Heart right ventricle (tissue), 16 donors: ENCODE results near the gene ZNF865. TPM values are rescaled to one million over a fixed set of nuclear protein-coding genes. Genes with fewer than 3 reads are reported as not detected.

ENCODE experiments used
- ATAC-seq, 8 donors: fragments of 200-7000 bp; cut with Tn5 transposase; one replicate each; pipeline ENCODE4 v1.9.1; 2020; ENCODE audit warnings: mild to moderate bottlenecking in 8 of 8, moderate library complexity in 8 of 8, moderate number of reproducible peaks in 1 of 8
- DNase-seq, 2 donors: peaks; one replicate each; pipeline ENCODE4 v3.0.0-alpha.2; 2020
- H3K27ac ChIP-seq, 10 donors: fragments of 200-600 bp; sonication (generic) in 2 of 10; one replicate each; pipeline versions ENCODE4 v1.5.0 to v1.8.0; 2020 to 2022; ENCODE audit warnings: mild to moderate bottlenecking in 3 of 10
- H3K27me3 ChIP-seq, 7 donors: fragments of 200-600 bp; one replicate each; pipeline ENCODE4 v1.8.0; 2021 to 2022; ENCODE audit warnings: mild to moderate bottlenecking in 2 of 7
- H3K36me3 ChIP-seq, 9 donors: fragments of 200-600 bp; sonication (generic) in 1 of 9; one replicate each; pipeline versions ENCODE4 v1.5.0 to v1.8.0; 2020 to 2022; ENCODE audit warnings: mild to moderate bottlenecking in 2 of 9
- H3K4me1 ChIP-seq, 9 donors: fragments of 200-600 bp; sonication (generic) in 1 of 9; one replicate each; pipeline versions ENCODE4 v1.5.0 to v1.8.0; 2020 to 2022; ENCODE audit warnings: mild to moderate bottlenecking in 4 of 9
- H3K4me3 ChIP-seq, 10 donors: fragments of 200-600 bp; sonication (generic) in 2 of 10; one replicate each; pipeline versions ENCODE4 v1.5.0 to v1.8.0; 2020 to 2022; ENCODE audit warnings: mild to moderate bottlenecking in 7 of 10, moderate library complexity in 2 of 10
- H3K9me3 ChIP-seq, 11 donors: fragments of 200-600 bp in 10 of 11; sonication (generic) in 2 of 11; one replicate each; pipeline versions ENCODE4 v1.5.0 to v1.8.0; 2013 to 2022; ENCODE audit warnings: mild to moderate bottlenecking in 2 of 11, control low read depth in 1 of 11, moderate library complexity in 1 of 11
- CTCF ChIP-seq, 9 donors: fragments of 200-600 bp; sonication (generic) in 2 of 9; IDR thresholded peaks; one replicate each; pipeline versions ENCODE4 v1.5.0 to v1.8.0; 2021 to 2022; ENCODE audit warnings: antibody characterized with exemption in 9 of 9, mild to moderate bottlenecking in 5 of 9, moderate library complexity in 1 of 9
- WGBS, 2 donors: extraction: QIAGEN DNeasy Blood & Tissue Kit; methylation state at CpG; one replicate each; pipeline ENCODE4 v1.1.7; 2013; ENCODE audit warnings: inconsistent platforms in 1 of 2; 5-methylcytosine and 5-hydroxymethylcytosine counted together
- intact Hi-C, 10 donors: fragments of 100-400 bp; cut with DNase I; formaldehyde crosslinking; loops; one replicate each; pipeline versions ENCODE4 v1.11.1 to v1.14.2; 2022
- polyA plus RNA-seq, 2 donors: library from polyadenylated mRNA; stranded (reverse); fragments of 200-250 nt; gene quantifications; one replicate each; pipeline ENCODE4 v1.2.3, GENCODE V29; 2013
- total RNA-seq, 10 donors: library from RNA; stranded (reverse); fragmentation: NEBNext Ultra II Directional in 3 of 10; extraction: Animal tissue kit (Norgen Biotek cat#: 25700) in 3 of 10; gene quantifications; one replicate each; pipeline versions ENCODE4 v1.2.1 to v1.2.4, GENCODE V29; 2021 to 2023
- donor health status: Arrhythmogenic right ventricular cardiomyopathy.
- donor health status: ischemic (EF 13 %, LVEDD 7.1; RV severe dilation, severe dysfunction).
- donor health status: healthy with polysubstance abuse.
- donor health status: DM: no; HTN: yes; CAD: no.
- donor health status: DM: no; HTN: no; CAD: no.
- donor health status: ischemic (EF 25% LVEDD 6.9; RV normal size, moderate dysfunction).
- donor health status: ischemic (EF 25% LVEDD 5.7; RV mildly dilated, moderate dysfunction).
- donor health status: healthy.
- donor health status: DM: yes; HTN: yes; CAD: no.
- donor health status: Ischemic cardiomyopathy.
- donor health status: ischemic (EF 35%, LVEDD 5.7; RV mildly dilated, moderate dysfunction).
- donor health status: nonischemic (EF 11% LVEDD 7.7; RV severe dilation, severe dysfunction).
- donor health status: DM: yes; HTN: yes; CAD: no.
- donor health status: PGD.
- donor health status: ischemic (EF 29% LVEDD 5.4; RV normal size, mild dysfunction).
- donor health status: nonischemic (EF 23%, LVEDD 6.1; RV moderate dilation, normal function).

ZNF865 gene
- total and polyA plus RNA-seq, 12 donors: 11.8 to 26.5 (median 13.7) TPM

DNA sequence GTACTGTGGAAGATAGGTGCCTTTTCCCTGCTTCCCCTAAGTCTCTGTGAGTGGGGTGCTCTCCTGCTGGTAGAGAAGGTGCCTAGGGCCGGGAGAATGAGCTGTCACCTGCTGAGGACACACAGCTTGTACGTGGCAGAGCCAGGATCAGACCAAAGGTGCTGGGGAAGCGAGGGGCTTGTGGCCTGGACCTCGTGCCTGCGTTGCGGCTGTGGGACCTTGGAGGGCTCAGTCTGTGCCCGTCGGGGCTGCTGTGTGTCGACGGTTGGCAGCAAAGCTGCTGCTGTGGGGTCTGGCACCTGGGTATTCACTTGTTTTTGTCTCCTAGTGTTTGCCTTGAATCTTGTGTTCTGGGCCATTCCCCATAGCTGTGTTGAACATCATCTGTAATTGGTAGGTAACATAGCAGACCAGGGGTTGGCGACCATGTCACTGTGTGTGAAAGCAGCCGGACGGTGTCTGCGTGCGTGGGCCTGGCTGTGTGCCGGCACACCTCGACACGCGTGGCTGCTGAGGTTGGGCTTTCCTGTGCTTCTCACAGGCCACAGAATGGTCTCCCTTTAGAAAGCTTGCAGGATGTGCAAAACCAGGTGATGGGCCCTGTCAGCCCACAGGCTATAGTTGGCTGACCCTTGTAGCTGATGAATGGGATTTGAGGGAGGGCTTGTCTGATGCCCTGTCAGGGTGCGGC is 58.5 kb downstream of the ZNF865 start:
- WGBS, 2 donors: 87 to 91% methylated on average over 20 of the region's 20 CpGs
- DNase-seq (no peak), ATAC-seq (no peak)
- Histone ChIP-seq H3K4me1 (peaks cover 3 to 21% (median 9%) of the 10 kb centered on the region in 9 donors), H3K27me3 (no peaks in the 10 kb centered on the region), H3K27ac (no peak overlapping the region), H3K4me3 (no peak overlapping the region), H3K36me3 (peaks cover 0 to 99% (median 64%) of the 10 kb centered on the region in 9 donors), H3K9me3 (no peaks in the 10 kb centered on the region)
- intact Hi-C loops: no loop called here
- TF ChIP-seq CTCF (IDR thresholded peaks at IDR 0.05): no peak

DNA sequence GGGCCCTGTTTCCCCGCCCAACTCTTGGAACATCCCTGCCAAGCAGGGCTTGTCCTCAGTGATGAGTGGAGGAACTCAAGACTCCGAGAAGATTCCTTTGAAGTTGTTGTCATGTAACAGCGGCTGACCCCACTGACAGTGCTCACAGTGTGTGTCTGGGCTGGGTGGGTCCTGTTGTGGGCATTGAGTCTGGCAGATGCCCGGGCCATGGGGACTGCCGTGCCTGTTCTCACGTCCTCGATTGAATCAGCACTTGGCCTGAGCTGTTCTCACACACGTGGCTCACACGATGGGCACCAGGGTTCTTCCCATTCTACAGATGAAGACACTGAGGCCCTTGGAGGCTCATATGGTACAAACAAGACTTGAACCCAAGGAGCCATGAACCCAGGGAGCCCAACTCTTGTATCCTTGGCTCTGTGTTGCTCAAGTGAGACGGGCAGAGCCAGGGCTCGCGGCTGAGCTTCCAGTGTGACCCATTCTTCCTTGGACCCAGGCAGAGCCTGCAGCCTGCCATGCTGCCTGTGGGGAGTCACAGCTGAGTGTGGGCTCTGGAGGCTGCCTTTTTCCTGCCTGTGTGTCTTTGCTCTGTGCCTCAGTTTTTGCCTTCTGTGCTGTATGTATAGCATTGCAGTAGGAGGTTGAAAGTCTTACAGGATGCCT is 61.0 kb downstream of the ZNF865 start:
- intact Hi-C loops: no loop called here
- DNase-seq: no peak
- Histone ChIP-seq H3K27me3 (no peaks in the 10 kb centered on the region), H3K27ac (no peak overlapping the region), H3K36me3 (peaks cover 0 to 97% (median 67%) of the 10 kb centered on the region in 9 donors), H3K9me3 (no peaks in the 10 kb centered on the region), H3K4me3 (no peak overlapping the region), H3K4me1 (peaks cover 0 to 13% (median 2%) of the 10 kb centered on the region in 9 donors)
- 85 to 90% methylated on average over 12 of the region's 12 CpGs for WGBS, 2 donors
- no peak for ATAC-seq
- TF ChIP-seq CTCF (IDR thresholded peaks at IDR 0.05): no peak

Other genes starting within 250 kb of the ZNF865 start
- gene GARIN5B, start 242.4 kb upstream of the ZNF865 start, total RNA-seq: not detected
- gene GARIN5B, start 242.4 kb upstream of the ZNF865 start, polyA plus RNA-seq: not detected
- gene IL11, start 235.2 kb upstream of the ZNF865 start, total RNA-seq: not detected
- under 1 TPM; 0.30 to 0.37 TPM for gene IL11, start 235.2 kb upstream of the ZNF865 start, polyA plus RNA-seq
- gene TMEM190, start 228.8 kb upstream of the ZNF865 start, total RNA-seq: not detected
- gene TMEM190, start 228.8 kb upstream of the ZNF865 start, polyA plus RNA-seq: not detected
- gene TMEM238, start 221.4 kb upstream of the ZNF865 start, total RNA-seq: 1 to 10 TPM in 2 of 10 donors, under 1 TPM in 6, not detected in 2; 0.25 to 1.3 (median 0.49) TPM
- gene TMEM238, start 221.4 kb upstream of the ZNF865 start, polyA plus RNA-seq: under 1 TPM in 1 of 2 donors, not detected in 1; 0.06 TPM
- gene RPL28, start 219.7 kb upstream of the ZNF865 start, total RNA-seq: 1,000 to 10,000 TPM in 1 of 10 donors, 100 to 1,000 TPM in 9; 473 to 1,031 (median 577) TPM
- gene RPL28, start 219.7 kb upstream of the ZNF865 start, polyA plus RNA-seq: 1,000 to 10,000 TPM in 1 of 2 donors, 100 to 1,000 TPM in 1; 776 to 1,617 TPM
- 10 to 100 TPM; 25.0 to 42.1 (median 30.7) TPM for gene UBE2S, start 197.9 kb upstream of the ZNF865 start, total RNA-seq
- 10 to 100 TPM in 1 of 2 donors, 1 to 10 TPM in 1; 8.0 to 25.5 TPM for gene UBE2S, start 197.9 kb upstream of the ZNF865 start, polyA plus RNA-seq
- not detected for gene SHISA7, start 162.3 kb upstream of the ZNF865 start, total RNA-seq
- gene SHISA7, start 162.3 kb upstream of the ZNF865 start, polyA plus RNA-seq: under 1 TPM in 1 of 2 donors, not detected in 1; under 0.01 TPM
- 10 to 100 TPM; 42.5 to 69.8 (median 48.3) TPM for gene ISOC2, start 144.0 kb upstream of the ZNF865 start, total RNA-seq
- gene ISOC2, start 144.0 kb upstream of the ZNF865 start, polyA plus RNA-seq: 100 to 1,000 TPM in 1 of 2 donors, 10 to 100 TPM in 1; 88.7 to 117 TPM
- gene C19orf85, start 140.9 kb upstream of the ZNF865 start, total RNA-seq: not detected
- not detected for gene C19orf85, start 140.9 kb upstream of the ZNF865 start, polyA plus RNA-seq
- gene ZNF628, start 129.0 kb upstream of the ZNF865 start, total RNA-seq: 1 to 10 TPM; 2.5 to 7.8 (median 4.3) TPM
- 1 to 10 TPM; 4.9 to 7.5 TPM for gene ZNF628, start 129.0 kb upstream of the ZNF865 start, polyA plus RNA-seq
- 1 to 10 TPM; 5.8 to 9.9 (median 6.8) TPM for gene NAT14, start 120.5 kb upstream of the ZNF865 start, total RNA-seq
- 10 to 100 TPM in 1 of 2 donors, 1 to 10 TPM in 1; 9.0 to 16.4 TPM for gene NAT14, start 120.5 kb upstream of the ZNF865 start, polyA plus RNA-seq
- gene SSC5D, start 117.2 kb upstream of the ZNF865 start, total RNA-seq: 1 to 10 TPM; 2.0 to 6.5 (median 4.0) TPM
- gene SSC5D, start 117.2 kb upstream of the ZNF865 start, polyA plus RNA-seq: 1 to 10 TPM in 1 of 2 donors, under 1 TPM in 1; 0.72 to 2.8 TPM
- gene SBK2, start 68.5 kb upstream of the ZNF865 start, total RNA-seq: 10 to 100 TPM in 1 of 10 donors, 1 to 10 TPM in 9; 1.1 to 14.1 (median 2.0) TPM
- gene SBK2, start 68.5 kb upstream of the ZNF865 start, polyA plus RNA-seq: 1 to 10 TPM in 1 of 2 donors, under 1 TPM in 1; 0.39 to 9.4 TPM
- gene SBK3, start 60.1 kb upstream of the ZNF865 start, total RNA-seq: 10 to 100 TPM in 4 of 10 donors, 1 to 10 TPM in 6; 2.0 to 33.3 (median 7.3) TPM
- gene SBK3, start 60.1 kb upstream of the ZNF865 start, polyA plus RNA-seq: 10 to 100 TPM in 1 of 2 donors, 1 to 10 TPM in 1; 3.2 to 11.3 TPM
- gene ZNF579, start 24.8 kb upstream of the ZNF865 start, total RNA-seq: 10 to 100 TPM in 4 of 10 donors, 1 to 10 TPM in 6; 7.1 to 16.9 (median 9.6) TPM
- gene ZNF579, start 24.8 kb upstream of the ZNF865 start, polyA plus RNA-seq: 10 to 100 TPM; 13.1 to 23.8 TPM
- gene FIZ1, start 6.1 kb upstream of the ZNF865 start, total RNA-seq: 10 to 100 TPM; 11.6 to 18.8 (median 13.5) TPM
- gene FIZ1, start 6.1 kb upstream of the ZNF865 start, polyA plus RNA-seq: 10 to 100 TPM in 1 of 2 donors, 1 to 10 TPM in 1; 9.3 to 16.5 TPM
- gene ZNF524, start 5.4 kb upstream of the ZNF865 start, total RNA-seq: 10 to 100 TPM in 8 of 10 donors, 1 to 10 TPM in 2; 7.9 to 22.0 (median 12.9) TPM
- 10 to 100 TPM; 34.9 to 39.4 TPM for gene ZNF524, start 5.4 kb upstream of the ZNF865 start, polyA plus RNA-seq
- gene ZNF784, start 18.9 kb downstream of the ZNF865 start, total RNA-seq: 10 to 100 TPM in 8 of 10 donors, 1 to 10 TPM in 2; 8.9 to 16.4 (median 12.2) TPM
- gene ZNF784, start 18.9 kb downstream of the ZNF865 start, polyA plus RNA-seq: 1 to 10 TPM; 6.4 to 9.9 TPM
- 10 to 100 TPM; 16.6 to 24.9 (median 21.1) TPM for gene ZNF580, start 35.4 kb downstream of the ZNF865 start, total RNA-seq
- gene ZNF580, start 35.4 kb downstream of the ZNF865 start, polyA plus RNA-seq: 10 to 100 TPM; 16.5 to 29.9 TPM
- gene ZNF581, start 38.0 kb downstream of the ZNF865 start, total RNA-seq: 10 to 100 TPM in 1 of 10 donors, 1 to 10 TPM in 9; 4.0 to 15.6 (median 6.5) TPM
- gene ZNF581, start 38.0 kb downstream of the ZNF865 start, polyA plus RNA-seq: 10 to 100 TPM in 1 of 2 donors, 1 to 10 TPM in 1; 5.6 to 10.8 TPM
- gene CCDC106, start 42.6 kb downstream of the ZNF865 start, total RNA-seq: 10 to 100 TPM; 12.1 to 20.0 (median 13.3) TPM
- 10 to 100 TPM; 15.3 to 29.6 TPM for gene CCDC106, start 42.6 kb downstream of the ZNF865 start, polyA plus RNA-seq
- 100 to 1,000 TPM in 1 of 10 donors, 10 to 100 TPM in 9; 64.1 to 100 (median 72.9) TPM for gene U2AF2, start 49.4 kb downstream of the ZNF865 start, total RNA-seq
- 10 to 100 TPM; 75.5 to 90.2 TPM for gene U2AF2, start 49.4 kb downstream of the ZNF865 start, polyA plus RNA-seq
- gene EPN1, start 69.6 kb downstream of the ZNF865 start, total RNA-seq: 100 to 1,000 TPM; 127 to 305 (median 140) TPM
- gene EPN1, start 69.6 kb downstream of the ZNF865 start, polyA plus RNA-seq: 100 to 1,000 TPM; 134 to 140 TPM
- not detected for gene NLRP9, start 132.8 kb downstream of the ZNF865 start, total RNA-seq
- not detected for gene NLRP9, start 132.8 kb downstream of the ZNF865 start, polyA plus RNA-seq
- under 1 TPM in 1 of 10 donors, not detected in 9; 0.30 TPM for gene RFPL4A, start 153.4 kb downstream of the ZNF865 start, total RNA-seq
- gene RFPL4A, start 153.4 kb downstream of the ZNF865 start, polyA plus RNA-seq: not detected
- gene RFPL4AL1, start 163.5 kb downstream of the ZNF865 start, total RNA-seq: not detected
- gene RFPL4AL1, start 163.5 kb downstream of the ZNF865 start, polyA plus RNA-seq: not detected
- gene NLRP11, start 226.4 kb downstream of the ZNF865 start, total RNA-seq: not detected
- not detected for gene NLRP11, start 226.4 kb downstream of the ZNF865 start, polyA plus RNA-seq
- gene NLRP4, start 230.9 kb downstream of the ZNF865 start, total RNA-seq: not detected
- not detected for gene NLRP4, start 230.9 kb downstream of the ZNF865 start, polyA plus RNA-seq